ENCODE data around the gene ACSM5. TPM values are rescaled to one million over a fixed set of nuclear protein-coding genes. Genes with fewer than 3 reads are reported as not detected.
"Not testable (repeated sequence)": the region's sequence is repeated elsewhere in the genome, so short reads cannot be mapped to it uniquely, and the experiment has no call there.

ACSM5 gene
- total and polyA plus RNA-seq, 2 of the 8 experiments (the other 6 are each of a cell fraction or from before 2014, with no cell fraction given) = not detected

DNA sequence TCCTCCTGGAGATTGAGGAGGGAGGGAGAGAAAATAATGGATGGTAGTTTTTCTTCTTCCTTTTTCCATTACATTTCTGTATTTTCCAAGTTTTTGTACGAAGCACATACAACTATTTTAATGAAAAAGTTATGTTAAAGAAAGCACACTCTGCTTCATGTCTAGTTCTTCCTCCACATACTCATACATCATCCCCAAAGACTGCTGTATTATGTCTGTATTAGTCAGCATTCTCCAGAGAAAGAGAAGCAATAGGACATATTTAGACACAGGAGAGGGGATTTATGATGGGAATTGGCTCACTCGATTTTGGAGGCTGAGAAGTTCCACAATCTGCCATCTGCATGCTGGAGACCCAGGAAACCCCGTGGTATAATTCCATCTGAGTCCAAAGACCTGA lies 31.9 kb downstream of the ACSM5 start (continued):
- TF ChIP-seq CTCF (IDR thresholded peaks at IDR 0.05; ENCODE audit: control extremely low read depth in 1 of 3, insufficient read depth in 1 of 3, low read depth in 1 of 3, low read length in 3 of 3) (no peak), POU5F1 (IDR thresholded peaks at IDR 0.05; ENCODE audit: low read depth, low read length) (no peak), SRF (IDR thresholded peaks at IDR 0.05; ENCODE audit: low read depth, low read length) (no peak)

DNA sequence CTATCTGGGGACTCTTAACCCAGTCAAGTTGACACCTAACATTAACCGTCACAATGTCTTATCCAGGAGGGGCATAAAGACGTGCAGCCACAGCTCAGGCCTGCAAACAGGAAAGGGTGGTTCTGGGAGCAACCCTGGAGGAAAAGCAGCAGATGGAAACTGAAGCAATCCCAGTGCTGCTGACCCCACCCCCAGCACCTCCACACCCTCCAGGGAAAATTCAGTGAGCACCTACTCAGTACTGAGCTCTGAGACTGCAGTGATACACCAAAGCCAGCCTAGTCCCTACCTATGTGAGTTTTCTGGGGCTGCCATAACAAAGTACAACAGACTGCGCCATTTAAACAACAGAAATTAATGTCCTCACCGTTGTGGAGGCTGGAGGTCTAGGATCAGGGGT lies 32.5 kb downstream of the ACSM5 start:
- H3K9ac ChIP-seq (replicated peaks in 1 of 4; ENCODE audit: extremely low read depth in 1 of 4, low read depth in 3 of 4, low read length in 3 of 4); H3K36me3 ChIP-seq (ENCODE audit: control insufficient read depth in 2 of 4, insufficient read depth in 4 of 4, low read length in 3 of 4); H2BK15ac ChIP-seq (ENCODE audit: low read length); H3K23me2 ChIP-seq (ENCODE audit: low read depth, low read length); H3K4me1 ChIP-seq (replicated peaks in 1 of 4; ENCODE audit: control insufficient read depth in 3 of 4, insufficient read depth in 4 of 4, low read length in 3 of 4); H2AK5ac ChIP-seq (ENCODE audit: low read depth, low read length); H3K18ac ChIP-seq (ENCODE audit: extremely low read depth, low read length); H3K56ac ChIP-seq (replicated peaks; ENCODE audit: insufficient read length, low read depth, low read length); CTCF ChIA-PET (ENCODE audit: partially characterized antibody); H2AFZ ChIP-seq (ENCODE audit: low read length); H3K23ac ChIP-seq (ENCODE audit: insufficient read length); H3K4me3 ChIP-seq (ENCODE audit: extremely low read depth in 1 of 4, insufficient read depth in 2 of 4, low read depth in 3 of 4, low read length in 4 of 4); H4K20me1 ChIP-seq (replicated peaks in 1 of 2; ENCODE audit: control insufficient read depth in 1 of 2, insufficient read depth in 2 of 2, low read length in 2 of 2); H3K4ac ChIP-seq (replicated peaks; ENCODE audit: insufficient read length, low read depth, low read length); H3K79me1 ChIP-seq (ENCODE audit: low read depth, low read length); H2BK120ac ChIP-seq (replicated peaks; ENCODE audit: low read depth, low read length); H2BK20ac ChIP-seq (ENCODE audit: low read length); H3K27ac ChIP-seq (ENCODE audit: low read depth, low read length); H2BK5ac ChIP-seq (ENCODE audit: low read depth, low read length); H3K14ac ChIP-seq (ENCODE audit: insufficient read length); H4K5ac ChIP-seq (ENCODE audit: insufficient read length, low read depth, low read length); H3K79me2 ChIP-seq (ENCODE audit: control insufficient read depth in 1 of 2, insufficient read depth in 2 of 2, low read length in 2 of 2); H3K27me3 ChIP-seq (replicated peaks in 1 of 4; ENCODE audit: control insufficient read depth in 3 of 4, extremely low read depth in 1 of 4, insufficient read depth in 3 of 4, low read length in 3 of 4); POLR2A ChIA-PET (ENCODE audit: partially characterized antibody); H4K91ac ChIP-seq (replicated peaks; ENCODE audit: insufficient read length, low read length); DNase-seq (ENCODE audit: low read depth in 1 of 2, low spot score in 2 of 2); H4K8ac ChIP-seq (ENCODE audit: extremely low read depth, insufficient read depth, low read length); H3K9me3 ChIP-seq (ENCODE audit: insufficient read depth in 2 of 2, low read depth in 1 of 2, low read length in 1 of 2); H3K4me2 ChIP-seq (ENCODE audit: insufficient read depth in 1 of 2, low read depth in 2 of 2, low read length in 2 of 2); FAIRE-seq; H2BK12ac ChIP-seq (ENCODE audit: low read depth, low read length): not testable (repeated sequence)
- WGBS, 2 experiments (ENCODE audit: extremely low coverage in 1 of 2, insufficient coverage in 1 of 2, insufficient read length in 1 of 2, insufficient replicate concordance in 2 of 2, low coverage in 1 of 2, low lambda C conversion rate in 2 of 2, missing lambda C conversion rate in 1 of 2) = 92% methylated on average over 2 of the region's 4 CpGs; no CpG with 5 or more reads in 1 of the 2 experiments
